PC-3 (cell line): Measurements from ENCODE around the gene GPD2.

ENCODE experiments used
- CTCF ChIP-seq: fragments of 300-600 bp; sonication (generic); conservative IDR thresholded peaks from 2 replicates; pipeline ENCODE4 v1.5.1; 2017; ENCODE audit warnings: antibody characterized with exemption, low read depth, mild to moderate bottlenecking, low read length
- EZH2 ChIP-seq: fragments of 300-600 bp; sonication (generic); IDR thresholded peaks from one replicate; pipeline ENCODE4 v1.6.1; 2017; ENCODE audit warnings: antibody characterized with exemption, mild to moderate bottlenecking, low read length; ENCODE audit not compliant: unreplicated experiment
- EZH2phosphoT487 ChIP-seq: fragments of 300-600 bp; sonication (generic); IDR thresholded peaks from 2 replicates; pipeline ENCODE4 v1.6.1; 2018; ENCODE audit warnings: mild to moderate bottlenecking, antibody characterized with exemption, low read length, borderline replicate concordance

- TF ChIP-seq CTCF: no peak
- no peak for TF ChIP-seq EZH2
- no peak for TF ChIP-seq EZH2phosphoT487
Observed at GRCh38 chr2:156492979-156493378, 56.8 kb downstream of the GPD2 start.
